Glomerular visceral epithelial cell (primary cell): ENCODE data around the gene IMMP2L.

ENCODE experiments used
- DNase-seq: peaks from one replicate; pipeline ENCODE4 v3.0.0-alpha.2; 2016; ENCODE audit errors: extremely low spot score

Gene IMMP2L

DNA sequence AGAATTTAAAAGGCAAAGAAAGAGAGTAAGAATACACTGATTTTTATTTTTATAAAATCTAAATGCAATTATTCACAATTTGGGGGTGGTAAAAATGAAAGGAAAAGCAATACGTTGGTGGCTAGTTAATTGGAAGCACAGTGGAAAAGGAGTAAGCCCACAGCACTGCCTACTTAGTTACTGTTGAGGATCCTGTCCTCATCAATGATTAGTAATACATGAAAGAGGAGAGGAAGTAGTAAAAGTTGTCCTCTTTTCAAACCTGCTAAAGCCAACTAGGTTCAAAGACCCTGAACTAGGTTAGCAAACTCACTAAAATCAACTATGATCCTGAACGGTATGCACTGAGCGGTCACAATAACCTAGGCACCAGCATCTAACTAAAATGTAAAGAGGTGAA, 524.1 kb downstream of the IMMP2L start:
- no peak for DNase-seq

DNA sequence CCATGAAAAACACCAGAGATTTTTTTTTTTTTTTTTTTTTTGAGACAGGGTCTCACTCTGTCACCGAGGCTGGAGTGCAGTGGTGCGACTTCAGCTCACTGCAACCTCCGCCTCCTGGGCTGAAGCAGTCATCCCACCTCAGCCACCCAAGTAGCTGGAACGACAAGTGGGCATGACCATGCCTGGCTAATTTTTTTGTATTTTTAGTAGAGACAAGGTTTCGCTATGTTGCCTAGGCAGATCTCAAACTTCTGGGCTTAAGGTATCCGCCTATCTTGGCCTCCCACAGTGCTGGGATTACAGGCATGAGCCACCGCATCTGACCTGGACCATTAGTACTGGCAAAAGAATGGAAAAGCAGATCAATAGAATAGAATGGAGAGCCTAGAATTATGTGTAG, 530.4 kb downstream of the IMMP2L start:
- DNase-seq = no peak

DNA sequence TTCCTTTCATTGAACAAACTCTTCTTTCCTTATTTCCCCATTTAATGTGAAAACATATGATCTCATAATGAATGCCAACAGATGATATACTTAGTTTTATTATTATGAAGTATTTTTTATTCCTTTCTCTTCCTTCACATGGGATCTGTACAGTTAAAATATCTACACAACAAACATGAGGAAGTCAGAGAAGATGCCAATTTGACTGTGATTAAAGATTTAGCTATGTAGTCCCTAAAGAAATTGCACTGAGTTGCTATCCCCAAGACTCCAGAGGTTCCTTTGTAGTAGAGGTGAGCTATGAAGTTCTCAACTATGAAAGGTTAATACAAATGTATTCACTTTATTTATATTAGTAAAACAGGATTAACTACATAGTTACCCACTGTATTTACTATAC, 532.0 kb downstream of the IMMP2L start:
- no peak for DNase-seq

DNA sequence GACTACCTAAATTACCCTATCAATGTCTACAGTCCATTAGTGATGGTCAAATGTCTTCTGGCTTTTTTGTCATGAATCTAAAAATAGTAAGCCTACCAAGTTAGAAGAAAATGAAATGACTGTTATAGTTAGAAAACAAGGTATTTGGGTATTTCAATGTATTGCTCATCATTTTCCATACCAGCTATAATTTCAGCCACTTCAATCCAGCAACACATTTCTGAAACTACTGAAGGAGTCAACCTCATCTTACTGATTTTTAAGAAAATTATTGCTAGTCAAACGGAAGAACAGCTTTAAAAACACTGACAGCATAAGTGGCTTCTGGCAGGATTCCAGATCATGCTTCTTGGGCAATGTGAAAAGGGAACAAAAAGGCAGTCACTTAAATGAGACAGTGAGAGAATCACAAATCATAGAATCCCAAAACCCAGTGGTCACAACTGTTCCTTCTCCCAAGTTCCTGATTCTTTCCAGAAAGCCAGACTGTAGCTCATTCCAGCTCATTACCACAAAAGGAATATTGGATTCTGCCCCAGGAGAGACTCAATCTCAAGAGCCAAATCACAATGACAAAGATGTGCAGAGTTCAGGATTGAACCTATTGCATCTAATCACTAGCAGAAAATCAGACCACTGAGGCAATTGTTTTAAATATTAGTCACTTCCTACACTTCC, 532.6 kb downstream of the IMMP2L start:
- peak; percentile 2 for DNase-seq

DNA sequence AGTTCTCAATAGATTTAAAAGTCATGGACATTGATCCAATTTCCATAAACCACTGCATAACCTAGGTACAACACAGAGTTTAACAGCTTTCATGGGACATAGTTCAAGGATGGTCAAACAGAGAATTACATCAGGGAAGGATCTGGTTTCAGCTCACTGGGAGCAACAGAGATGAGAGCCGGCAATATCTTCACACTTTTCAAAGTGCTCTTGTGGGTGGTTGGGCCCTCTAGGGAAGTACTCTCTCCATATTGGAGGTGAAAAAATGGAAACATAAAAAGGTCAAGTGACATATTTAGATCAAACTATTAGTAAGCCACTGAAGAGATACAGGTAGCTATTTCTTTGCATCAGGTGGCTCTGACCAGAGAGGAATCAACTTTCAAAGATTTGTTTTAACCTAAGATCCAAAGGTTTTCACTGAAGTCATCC, 533.1 kb downstream of the IMMP2L start:
- DNase-seq = no peak

DNA sequence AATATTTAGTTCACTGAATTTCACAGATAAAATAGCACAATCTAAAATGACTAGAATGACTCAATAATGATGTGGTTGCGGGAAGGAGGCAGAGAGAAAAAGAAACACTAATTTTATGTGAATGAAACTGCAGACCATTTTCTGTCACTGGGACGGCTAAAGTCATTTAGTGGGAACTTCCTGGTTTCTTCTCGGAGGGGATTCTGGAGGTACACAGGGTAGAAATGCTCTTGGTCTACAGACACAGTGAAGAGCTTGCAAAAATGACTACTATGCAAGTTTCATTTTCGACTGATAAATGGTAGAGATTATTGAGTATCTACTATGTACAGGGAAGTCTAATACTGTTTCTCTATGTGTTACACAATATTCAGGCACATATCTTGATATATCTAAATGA, 534.9 kb downstream of the IMMP2L start:
- no peak for DNase-seq

DNA sequence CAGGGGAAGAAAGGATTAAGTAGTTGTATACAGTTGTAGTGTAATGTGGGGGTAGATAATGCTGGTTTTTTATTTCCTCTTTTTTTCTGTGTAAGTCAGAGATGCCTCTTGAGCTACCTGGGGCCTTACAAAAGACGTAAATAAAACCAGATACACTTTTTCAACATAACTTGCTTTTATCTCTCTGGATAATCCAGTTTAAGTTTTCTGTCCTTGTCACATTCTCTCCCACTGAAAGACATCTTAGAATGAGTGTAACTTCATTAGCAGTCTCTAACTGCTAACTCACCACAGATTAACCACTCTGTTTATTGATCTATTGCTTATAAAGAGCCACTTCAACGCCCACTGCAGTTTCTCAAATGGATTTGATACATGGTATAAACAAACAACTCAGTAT, 535.5 kb downstream of the IMMP2L start:
- DNase-seq = no peak

DNA sequence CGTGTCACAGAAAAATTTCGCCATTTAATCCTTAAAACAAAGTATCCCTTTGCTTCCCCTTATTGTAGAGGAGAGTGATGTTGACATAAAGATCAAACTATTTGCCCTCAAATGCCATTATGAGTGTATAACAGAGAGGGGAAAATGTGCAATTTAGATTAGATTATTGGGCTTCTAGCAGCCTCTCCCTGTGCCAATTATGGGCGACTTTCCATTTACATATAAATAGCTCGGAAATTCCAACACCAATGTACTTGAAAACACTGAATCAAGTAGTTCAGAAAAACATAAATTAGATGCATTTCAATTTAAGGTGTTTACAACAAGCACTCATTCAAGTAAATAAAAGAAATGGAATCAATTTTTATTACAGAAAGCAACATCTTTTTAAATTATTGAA, 535.9 kb downstream of the IMMP2L start:
- no peak for DNase-seq

DNA sequence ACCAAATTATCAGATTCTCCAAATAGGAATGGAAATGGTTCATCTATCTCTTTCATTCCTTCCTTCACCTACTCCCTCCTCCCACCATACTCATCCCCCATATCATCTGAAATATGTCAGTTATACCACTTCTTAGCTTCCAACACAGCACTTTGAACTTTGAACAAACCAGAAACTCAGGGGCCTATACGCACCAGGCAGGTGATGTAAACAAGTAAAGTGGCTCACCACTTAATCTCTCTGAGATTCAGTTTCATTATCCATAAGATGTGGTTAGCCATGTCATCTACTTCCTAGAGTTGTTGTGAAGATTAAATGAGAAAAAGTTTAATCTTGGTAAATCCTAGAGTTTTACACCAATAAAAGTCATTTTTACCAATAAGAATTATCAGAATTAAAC, 537.3 kb downstream of the IMMP2L start:
- no peak for DNase-seq

DNA sequence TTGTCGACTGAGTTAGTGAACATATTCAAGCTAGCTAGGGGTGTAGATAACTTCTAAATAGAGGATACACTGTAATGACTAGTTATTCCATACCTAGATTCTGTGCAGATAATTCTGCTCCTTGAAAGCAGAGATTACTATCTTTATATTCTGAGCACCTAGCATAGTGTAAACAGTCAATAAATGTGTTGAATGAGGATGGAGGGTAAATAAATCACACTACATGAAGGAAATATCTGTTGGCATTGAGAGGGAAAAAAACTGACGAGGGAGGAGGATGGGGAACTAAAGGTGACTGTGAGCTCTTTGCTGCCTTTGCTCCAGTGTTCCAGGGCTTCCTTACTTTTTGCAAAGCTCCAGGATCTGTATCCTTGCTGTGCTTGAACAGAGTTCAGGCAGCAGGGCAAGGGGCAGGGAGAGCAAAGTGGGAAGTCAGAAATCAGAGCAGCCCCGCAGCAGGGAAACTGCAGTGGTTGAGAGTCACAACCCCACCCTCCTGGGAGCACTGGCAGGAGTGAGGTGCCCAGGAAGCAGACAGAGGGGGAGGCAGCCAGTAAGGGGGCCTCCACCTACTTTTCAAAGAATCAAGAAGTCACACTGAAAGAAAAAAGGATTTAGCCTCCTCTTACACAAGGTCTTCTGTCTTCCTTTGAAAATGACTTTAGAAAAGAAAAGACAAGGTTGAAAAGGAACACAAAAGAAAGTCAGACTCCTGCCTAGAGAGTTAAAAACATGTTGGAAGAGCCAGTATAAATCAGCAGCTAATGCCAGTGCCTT, 543.1 kb downstream of the IMMP2L start:
- no peak for DNase-seq

DNA sequence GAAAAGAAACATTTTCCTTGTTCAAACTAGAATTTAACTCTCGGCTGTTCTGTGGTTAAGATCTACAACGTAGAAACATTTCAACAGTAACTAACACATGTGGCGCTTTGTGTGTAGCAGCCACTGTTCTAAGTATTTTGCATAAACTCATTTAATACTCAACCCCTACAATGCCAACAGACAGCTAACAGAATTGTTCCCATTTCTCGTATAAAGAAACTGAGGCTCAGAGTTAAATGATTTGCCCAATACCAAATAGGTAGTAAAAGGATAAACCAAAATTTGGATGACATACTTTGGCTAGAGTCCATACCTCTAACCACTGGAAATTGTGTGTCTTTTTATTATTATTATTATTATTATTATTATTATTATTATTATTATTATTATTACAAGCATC, 543.8 kb downstream of the IMMP2L start:
- no peak for DNase-seq

DNA sequence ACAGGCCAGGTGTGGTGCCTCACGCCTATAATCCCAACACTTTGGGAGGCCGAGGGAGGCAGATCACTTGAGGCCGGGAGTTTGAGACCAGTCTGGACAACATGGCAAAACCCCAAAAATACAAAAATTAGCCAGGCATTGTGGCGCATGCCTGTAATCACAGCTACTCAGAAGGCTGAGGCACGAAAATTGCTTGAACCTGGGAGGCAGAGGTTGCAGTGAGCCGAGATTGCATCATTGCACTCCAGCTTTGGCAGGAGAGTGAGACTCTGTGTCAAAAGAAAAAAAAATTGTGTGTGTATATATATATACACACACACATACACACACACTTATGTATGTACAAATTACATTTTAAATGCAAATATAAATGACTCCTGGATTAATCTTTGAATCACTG, 548.2 kb downstream of the IMMP2L start:
- no peak for DNase-seq

DNA sequence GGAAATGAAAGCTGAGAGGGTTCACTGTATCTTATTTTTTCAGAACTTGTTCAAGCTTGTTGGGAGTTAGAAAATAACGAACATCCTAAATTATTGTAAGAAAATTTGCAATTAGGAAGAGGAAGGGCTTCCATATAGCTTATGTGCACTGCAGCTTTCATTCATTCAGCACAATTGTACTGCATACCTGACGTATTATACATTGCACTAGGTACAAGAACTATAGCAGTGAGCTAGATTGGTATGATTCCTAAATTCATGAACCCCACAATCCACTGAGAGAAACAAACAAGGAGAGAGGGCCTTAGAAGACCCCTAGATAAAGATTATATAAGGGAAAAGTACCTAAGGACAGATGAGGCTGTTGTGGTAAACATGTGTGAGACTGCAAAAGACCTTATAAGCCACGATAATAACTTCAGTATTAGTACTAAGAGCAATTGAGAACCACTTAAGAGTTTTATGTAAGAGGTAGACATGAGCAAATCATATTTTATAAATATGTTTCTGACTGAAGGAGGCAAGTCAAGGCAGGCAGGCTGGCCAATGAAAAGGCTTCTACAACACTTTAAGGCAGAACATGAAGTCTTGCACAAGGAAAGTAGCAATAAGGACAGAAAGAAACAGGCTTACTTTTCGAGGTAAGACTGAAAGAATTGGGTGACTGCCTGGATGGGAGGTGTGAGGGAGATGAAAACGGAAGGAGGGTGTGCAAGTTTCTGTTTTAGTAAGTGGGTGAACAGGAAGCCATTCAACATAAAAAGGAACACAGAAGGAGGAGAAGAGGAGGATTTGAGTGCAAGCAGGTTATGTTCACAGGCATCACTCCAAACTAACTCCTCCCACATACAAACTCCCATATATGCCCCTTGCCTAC, 549.3 kb downstream of the IMMP2L start:
- DNase-seq = no peak

DNA sequence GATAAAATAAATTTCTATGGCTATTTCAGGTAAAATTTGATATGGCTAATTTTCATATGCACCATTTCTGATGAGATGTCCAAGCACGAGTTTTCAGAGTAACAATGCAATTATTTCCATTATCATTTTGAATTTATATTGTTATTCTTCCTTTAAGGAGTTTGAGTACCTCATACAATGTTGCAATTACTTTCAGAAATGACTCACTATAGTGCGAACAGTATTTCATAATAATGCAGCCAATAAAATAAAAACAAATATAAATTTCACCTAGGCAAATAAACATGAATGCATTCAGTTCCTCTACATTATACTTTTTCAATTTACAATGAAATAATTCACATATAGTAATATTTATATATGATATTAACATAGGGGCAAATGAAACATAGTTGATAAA, 550.1 kb downstream of the IMMP2L start:
- no peak for DNase-seq

DNA sequence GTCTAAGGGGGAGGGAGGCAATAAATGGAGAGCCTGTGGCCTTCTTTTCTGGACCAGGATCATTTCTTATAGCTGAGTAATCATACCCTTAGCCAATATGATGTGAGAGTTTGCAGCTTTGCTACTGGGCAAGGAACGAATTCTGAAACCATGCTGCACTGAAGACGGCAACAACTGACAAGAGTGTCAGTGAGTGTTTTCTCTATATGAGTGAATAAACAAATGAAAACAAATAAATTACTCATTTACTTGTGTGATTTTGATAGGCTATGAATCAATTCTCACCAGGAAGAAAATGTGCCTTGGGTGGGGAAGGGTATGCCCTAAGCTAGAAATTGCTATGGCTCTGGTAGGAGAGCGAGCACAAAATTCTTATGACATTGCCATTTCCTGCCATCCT, 550.8 kb downstream of the IMMP2L start:
- DNase-seq = no peak

DNA sequence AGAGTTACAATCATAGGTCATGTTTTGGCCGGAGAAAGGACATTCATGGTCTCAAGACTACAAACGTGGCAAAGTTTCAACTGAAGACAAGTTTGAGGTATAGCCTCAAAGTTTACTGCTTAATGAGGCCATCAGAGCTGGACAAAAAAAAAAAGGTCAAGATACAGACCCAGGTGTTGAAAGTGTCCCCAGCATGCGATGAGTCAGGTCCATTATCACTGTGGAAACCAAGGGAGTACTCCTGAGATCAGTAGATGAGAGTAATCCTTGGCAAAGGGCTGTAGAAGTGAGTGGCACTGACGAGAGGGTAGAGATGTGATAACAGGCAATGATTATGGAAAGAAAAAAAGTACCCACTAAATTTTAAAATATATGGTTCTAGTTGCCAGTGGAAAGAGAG, 551.5 kb downstream of the IMMP2L start:
- no peak for DNase-seq

DNA sequence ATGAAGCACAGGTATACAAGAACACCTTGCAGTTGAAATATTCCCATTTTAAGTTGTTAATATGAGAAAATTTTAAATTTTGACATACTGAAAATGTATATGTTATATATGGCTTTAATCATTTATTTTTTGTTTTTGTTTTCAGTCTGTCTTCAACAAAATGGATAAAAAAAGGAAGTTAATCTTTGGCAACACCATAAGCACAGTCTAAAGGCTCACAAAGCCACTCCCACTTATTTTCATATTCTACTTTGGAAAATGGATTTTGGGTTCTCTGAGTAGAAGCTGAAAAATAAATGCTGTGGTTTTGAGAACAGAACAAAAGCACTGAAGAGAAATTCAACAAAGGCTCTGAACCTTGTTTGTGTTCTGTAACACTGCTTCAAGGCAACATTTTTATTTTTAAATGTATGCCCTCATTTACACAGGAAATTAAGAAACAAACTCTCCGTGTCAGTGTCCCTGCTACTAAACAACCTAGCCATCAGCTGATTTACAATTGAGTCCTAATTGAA, 552.7 kb downstream of the IMMP2L start:
- no peak for DNase-seq

DNA sequence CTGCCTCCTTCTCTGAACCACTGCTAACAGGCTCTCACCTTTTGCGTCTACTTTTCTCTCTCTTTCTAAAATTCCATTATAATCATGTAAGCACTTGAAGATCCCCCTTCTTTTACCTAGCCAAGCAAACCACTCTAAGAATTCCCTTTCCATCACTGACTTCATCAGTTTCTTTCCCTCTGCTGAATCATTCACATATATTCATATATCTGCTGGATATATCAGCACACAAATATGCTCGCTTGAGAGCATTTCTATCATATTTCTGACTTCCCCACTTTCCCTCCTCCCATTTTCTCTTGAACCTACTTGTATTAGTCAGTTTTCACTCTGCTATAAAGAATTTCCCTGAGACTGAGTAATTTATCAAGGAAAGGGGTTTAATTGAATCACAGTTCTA, 555.6 kb downstream of the IMMP2L start:
- no peak for DNase-seq

DNA sequence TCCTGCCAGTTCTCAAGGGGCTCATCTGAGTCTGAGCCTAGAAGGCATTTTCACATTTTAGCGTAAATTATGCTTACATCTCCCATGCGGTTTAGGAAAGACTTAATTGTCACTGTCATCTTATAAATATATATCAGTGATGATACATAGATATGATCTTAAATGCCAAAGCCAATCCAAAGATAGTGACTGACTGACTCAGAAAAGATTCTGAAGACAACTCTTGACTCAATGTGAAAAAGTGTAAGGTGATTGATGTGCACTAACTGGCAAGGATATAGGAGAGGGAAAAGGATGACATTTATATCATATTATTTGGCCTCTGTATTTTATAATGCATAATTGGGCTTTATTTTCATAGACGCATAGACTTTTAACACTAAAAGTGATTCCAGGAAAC, 556.3 kb downstream of the IMMP2L start:
- DNase-seq = no peak

DNA sequence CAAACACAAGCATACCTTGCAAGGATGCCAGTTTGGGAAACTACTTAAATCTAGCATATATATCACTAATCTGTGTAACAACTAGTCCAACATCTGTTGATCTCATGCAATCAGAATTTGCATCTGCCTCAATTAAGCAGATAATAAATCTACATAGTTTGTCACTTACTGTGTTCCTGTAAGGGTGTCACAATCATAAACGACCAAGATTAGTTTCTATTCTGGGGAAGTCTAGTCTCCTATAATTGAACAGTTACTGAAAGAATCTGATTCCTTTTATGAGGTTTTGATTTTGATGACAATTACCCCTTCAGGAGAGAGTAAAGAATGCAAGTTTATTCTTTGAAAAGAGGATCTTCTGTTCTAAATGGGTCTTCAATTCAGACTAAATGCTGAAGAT, 556.8 kb downstream of the IMMP2L start:
- DNase-seq = no peak

DNA sequence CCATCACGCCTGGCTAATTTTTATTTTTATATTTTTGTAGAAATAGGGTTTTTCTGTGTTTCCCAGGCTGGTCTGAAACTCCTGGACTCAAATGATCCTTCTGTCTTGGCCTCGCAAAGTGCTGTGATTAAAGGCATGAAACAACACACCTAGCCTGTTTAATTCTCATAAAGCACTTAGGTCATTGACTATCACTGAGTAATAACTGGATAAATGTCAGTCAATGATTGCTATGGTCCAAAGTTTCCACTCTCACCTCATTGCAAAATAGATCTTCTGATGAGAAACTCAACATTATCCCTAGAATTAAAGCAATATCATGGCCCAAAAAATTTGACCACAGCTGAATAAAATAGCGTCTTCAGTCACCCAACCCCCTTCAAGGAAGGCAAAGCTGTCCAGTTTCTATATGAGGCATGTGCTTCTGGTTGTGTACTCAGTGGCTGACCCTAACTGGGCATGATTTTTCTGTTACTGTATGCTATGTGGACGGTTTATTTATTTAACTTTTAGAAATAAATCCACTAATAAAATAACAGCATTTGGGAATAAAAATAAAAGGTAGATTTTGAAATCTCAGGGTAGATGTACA, 557.9 kb downstream of the IMMP2L start:
- DNase-seq = no peak

DNA sequence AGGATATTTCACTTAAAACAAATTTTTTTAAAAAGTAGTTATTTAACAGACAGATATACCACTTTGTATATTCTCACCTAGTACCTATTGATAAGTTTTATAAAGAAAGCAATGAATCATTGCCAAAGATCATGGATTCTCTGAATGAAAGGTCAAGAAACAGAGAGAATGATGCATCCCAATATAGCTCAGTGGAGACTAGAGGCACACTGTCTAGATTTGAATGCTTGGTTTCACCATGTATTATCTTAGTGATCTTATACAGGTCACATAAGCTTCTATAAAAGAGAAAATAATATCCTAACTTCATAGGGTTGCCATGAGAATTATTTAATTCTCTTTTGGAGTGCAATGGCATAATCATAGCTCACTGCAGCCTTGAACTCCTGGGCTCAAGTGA, 558.4 kb downstream of the IMMP2L start:
- no peak for DNase-seq
